ENCODE data around the gene RALGAPA2. TPM values are rescaled to one million over a fixed set of nuclear protein-coding genes. Genes with fewer than 3 reads are reported as not detected.

RALGAPA2 gene
- total RNA-seq, 1 donor from 2014 or later = 15.7 TPM

DNA sequence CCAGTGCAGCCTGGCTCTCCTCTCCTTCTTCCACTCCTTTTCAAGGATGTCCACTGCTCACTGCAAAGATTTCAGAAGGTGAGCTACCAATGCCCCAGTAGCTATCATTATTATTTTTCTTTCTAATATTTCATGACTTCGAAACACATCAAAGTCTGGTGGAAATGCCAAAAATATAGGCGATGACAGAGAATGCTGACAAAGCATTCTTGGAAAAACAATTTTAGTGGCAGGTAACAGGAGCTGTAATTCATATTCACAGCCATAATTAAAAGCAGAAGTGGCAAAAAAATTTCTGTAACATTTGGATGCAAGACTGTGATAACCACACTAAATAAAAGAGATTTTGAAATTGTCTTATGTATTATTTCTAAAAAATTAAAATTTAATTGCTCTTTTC is 133.6 kb downstream of the RALGAPA2 start:
- H3K9me3 ChIP-seq (ENCODE audit: control insufficient read depth in 3 of 3, low read length in 3 of 3) = no peaks in the 10 kb centered on the region
- no peak overlapping the region for H3K9ac ChIP-seq (ENCODE audit: low read depth in 1 of 3, low read length in 3 of 3)
- no peak overlapping the region for H3K4me3 ChIP-seq (ENCODE audit: low read length in 3 of 3)
- H3K36me3 ChIP-seq (ENCODE audit: control insufficient read depth in 3 of 3, insufficient read depth in 3 of 3, low read length in 3 of 3) = peaks cover 37 to 64% (median 57%) of the 10 kb centered on the region in 3 donors
- no peak overlapping the region for H3K27ac ChIP-seq (ENCODE audit: low read depth, low read length)
- H3K27me3 ChIP-seq (ENCODE audit: control insufficient read depth in 3 of 3, insufficient read depth in 3 of 3, low read length in 3 of 3) = no peaks in the 10 kb centered on the region
- no peaks in the 10 kb centered on the region for H3K4me1 ChIP-seq (ENCODE audit: control insufficient read depth in 3 of 3, insufficient read depth in 3 of 3, low read length in 3 of 3)

DNA sequence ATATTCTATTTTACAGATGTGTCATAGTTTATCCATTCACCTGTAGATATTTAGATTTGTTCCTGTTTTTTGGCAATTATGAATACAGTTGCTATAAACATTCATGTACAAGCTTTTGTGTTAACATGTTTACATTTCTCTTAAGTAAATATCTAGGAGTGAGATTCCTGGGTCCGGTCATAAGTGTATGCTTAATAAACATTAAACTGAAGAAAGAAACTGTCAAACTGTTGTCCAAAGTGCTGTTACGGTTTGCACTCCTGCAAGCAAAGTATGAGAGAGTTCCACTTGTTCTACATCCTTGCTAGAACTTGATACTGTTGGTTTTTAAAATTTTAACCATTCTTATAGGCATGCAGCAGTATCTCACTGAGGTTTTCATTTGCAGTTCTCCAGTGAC is 138.6 kb downstream of the RALGAPA2 start:
- no peak overlapping the region for H3K4me3 ChIP-seq (ENCODE audit: low read length in 3 of 3)
- H3K27ac ChIP-seq (ENCODE audit: low read depth, low read length) = no peak overlapping the region
- no peaks in the 10 kb centered on the region for H3K4me1 ChIP-seq (ENCODE audit: control insufficient read depth in 3 of 3, insufficient read depth in 3 of 3, low read length in 3 of 3)
- H3K27me3 ChIP-seq (ENCODE audit: control insufficient read depth in 3 of 3, insufficient read depth in 3 of 3, low read length in 3 of 3) = no peaks in the 10 kb centered on the region
- H3K9ac ChIP-seq (ENCODE audit: low read depth in 1 of 3, low read length in 3 of 3) = no peak overlapping the region
- no peaks in the 10 kb centered on the region for H3K9me3 ChIP-seq (ENCODE audit: control insufficient read depth in 3 of 3, low read length in 3 of 3)
- peaks cover 21 to 53% (median 49%) of the 10 kb centered on the region in 3 donors for H3K36me3 ChIP-seq (ENCODE audit: control insufficient read depth in 3 of 3, insufficient read depth in 3 of 3, low read length in 3 of 3)

DNA sequence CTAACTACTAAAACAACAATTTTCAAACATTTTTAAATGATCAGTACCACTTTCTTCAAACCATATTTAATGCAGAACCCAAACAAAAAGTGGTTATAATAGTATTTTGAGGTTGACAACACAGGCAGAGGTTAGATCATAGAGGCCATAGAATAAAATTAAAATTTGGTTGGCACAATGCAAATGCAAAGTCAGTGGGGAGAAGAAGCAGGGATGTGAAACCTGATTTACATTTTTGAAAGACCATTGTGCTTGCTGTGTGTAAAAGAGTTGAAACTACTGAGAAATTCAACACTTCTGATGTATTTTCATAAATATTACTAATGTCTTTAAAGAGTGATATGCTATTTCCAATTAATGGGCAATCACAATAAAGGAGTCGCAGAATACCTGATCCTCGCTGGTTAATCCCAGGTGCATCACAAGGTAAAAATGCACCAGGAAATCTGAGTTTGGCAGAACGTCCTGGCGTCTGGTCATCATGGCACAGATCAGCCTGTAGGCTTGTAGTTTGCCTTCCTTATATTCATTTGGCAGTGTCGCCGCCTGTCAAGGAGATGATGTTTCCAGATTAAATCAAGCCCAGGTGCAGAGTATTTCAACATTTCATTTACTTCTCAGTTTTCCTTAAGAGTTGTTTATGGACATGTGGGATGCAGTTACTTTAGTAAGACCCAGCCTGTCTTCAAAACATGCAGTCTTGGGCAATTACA is 141.2 kb downstream of the RALGAPA2 start:
- Histone ChIP-seq H3K27ac (ENCODE audit: low read depth, low read length) (no peak overlapping the region), H3K4me3 (ENCODE audit: low read length in 3 of 3) (no peak overlapping the region), H3K27me3 (ENCODE audit: control insufficient read depth in 3 of 3, insufficient read depth in 3 of 3, low read length in 3 of 3) (no peaks in the 10 kb centered on the region), H3K9ac (ENCODE audit: low read depth in 1 of 3, low read length in 3 of 3) (no peak overlapping the region), H3K4me1 (ENCODE audit: control insufficient read depth in 3 of 3, insufficient read depth in 3 of 3, low read length in 3 of 3) (no peaks in the 10 kb centered on the region), H3K9me3 (ENCODE audit: control insufficient read depth in 3 of 3, low read length in 3 of 3) (no peaks in the 10 kb centered on the region), H3K36me3 (ENCODE audit: control insufficient read depth in 3 of 3, insufficient read depth in 3 of 3, low read length in 3 of 3) (peaks cover 13 to 45% (median 44%) of the 10 kb centered on the region in 3 donors)

DNA sequence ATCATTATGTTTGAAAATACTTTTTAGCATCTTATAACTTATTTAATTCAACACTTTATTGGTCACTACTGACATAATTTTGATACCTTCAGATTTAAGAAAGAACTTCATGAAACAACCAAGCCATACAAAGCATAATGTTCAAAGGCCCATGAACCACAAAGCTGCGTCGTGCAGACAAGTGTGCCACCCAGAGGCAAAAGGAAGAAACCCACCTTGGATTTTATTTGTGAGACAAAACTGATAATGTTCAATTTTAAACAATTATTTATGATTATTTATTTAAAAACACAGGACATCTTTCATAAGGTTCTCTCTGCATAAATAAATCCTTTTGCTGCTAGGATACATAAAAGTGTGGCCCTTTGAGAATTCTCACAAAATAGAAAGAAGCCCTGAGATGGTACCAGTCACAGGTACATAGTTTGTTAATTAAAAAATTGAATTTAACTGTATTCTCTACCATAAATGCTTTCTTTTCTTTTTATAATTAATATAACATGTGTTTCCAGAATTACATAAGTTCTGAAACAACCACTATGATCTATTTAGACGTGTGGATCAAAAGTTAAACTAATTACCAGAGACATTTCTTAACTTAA is 143.7 kb downstream of the RALGAPA2 start:
- H3K9ac ChIP-seq (ENCODE audit: low read depth in 1 of 3, low read length in 3 of 3) = no peak overlapping the region
- no peaks in the 10 kb centered on the region for H3K4me1 ChIP-seq (ENCODE audit: control insufficient read depth in 3 of 3, insufficient read depth in 3 of 3, low read length in 3 of 3)
- H3K27ac ChIP-seq (ENCODE audit: low read depth, low read length) = no peak overlapping the region
- no peak overlapping the region for H3K4me3 ChIP-seq (ENCODE audit: low read length in 3 of 3)
- H3K9me3 ChIP-seq (ENCODE audit: control insufficient read depth in 3 of 3, low read length in 3 of 3) = no peaks in the 10 kb centered on the region
- no peaks in the 10 kb centered on the region for H3K27me3 ChIP-seq (ENCODE audit: control insufficient read depth in 3 of 3, insufficient read depth in 3 of 3, low read length in 3 of 3)
- peaks cover 14 to 44% (median 41%) of the 10 kb centered on the region in 3 donors for H3K36me3 ChIP-seq (ENCODE audit: control insufficient read depth in 3 of 3, insufficient read depth in 3 of 3, low read length in 3 of 3)

DNA sequence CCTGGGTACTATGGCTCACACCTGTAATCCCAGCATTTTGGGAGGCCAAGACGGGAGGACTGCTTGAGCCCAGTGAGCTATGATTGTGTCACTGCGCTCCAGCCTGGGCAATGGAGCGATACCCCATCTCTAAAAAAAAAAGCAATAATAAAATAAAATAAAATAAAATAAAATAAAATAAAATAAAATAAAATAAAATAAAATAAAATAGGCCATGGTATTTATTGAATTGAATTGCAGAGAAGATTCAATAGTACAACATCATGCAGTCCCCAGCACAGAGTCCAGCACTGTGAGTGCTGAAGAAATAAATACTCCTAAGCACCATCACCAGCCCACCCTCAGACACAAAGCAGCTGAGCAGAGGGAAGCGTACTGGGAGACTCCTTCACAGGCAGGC is 144.7 kb downstream of the RALGAPA2 start:
- no peaks in the 10 kb centered on the region for H3K9me3 ChIP-seq (ENCODE audit: control insufficient read depth in 3 of 3, low read length in 3 of 3)
- no peaks in the 10 kb centered on the region for H3K4me1 ChIP-seq (ENCODE audit: control insufficient read depth in 3 of 3, insufficient read depth in 3 of 3, low read length in 3 of 3)
- no peak overlapping the region for H3K9ac ChIP-seq (ENCODE audit: low read depth in 1 of 3, low read length in 3 of 3)
- H3K4me3 ChIP-seq (ENCODE audit: low read length in 3 of 3) = no peak overlapping the region
- no peaks in the 10 kb centered on the region for H3K27me3 ChIP-seq (ENCODE audit: control insufficient read depth in 3 of 3, insufficient read depth in 3 of 3, low read length in 3 of 3)
- H3K27ac ChIP-seq (ENCODE audit: low read depth, low read length) = no peak overlapping the region
- peaks cover 9 to 36% (median 31%) of the 10 kb centered on the region in 3 donors for H3K36me3 ChIP-seq (ENCODE audit: control insufficient read depth in 3 of 3, insufficient read depth in 3 of 3, low read length in 3 of 3)

DNA sequence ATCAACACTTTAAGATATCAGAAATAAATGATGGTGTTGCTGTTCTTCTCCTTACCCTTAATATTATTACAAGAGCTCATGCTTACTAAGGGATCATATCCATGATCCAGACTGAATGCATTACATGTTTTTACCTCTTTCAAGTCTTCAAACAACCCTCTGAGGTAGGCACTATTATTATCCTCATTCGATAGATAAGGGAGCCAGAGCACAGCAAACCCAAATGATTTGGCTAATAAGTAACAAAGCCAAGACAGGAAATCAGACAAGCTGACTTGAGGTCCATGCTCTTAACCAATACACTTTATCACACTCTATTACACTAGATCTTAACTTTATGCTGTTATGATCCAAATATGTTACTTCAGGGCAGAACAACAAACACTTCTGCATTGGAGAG is 145.9 kb downstream of the RALGAPA2 start:
- Histone ChIP-seq H3K9ac (ENCODE audit: low read depth in 1 of 3, low read length in 3 of 3) (no peak overlapping the region), H3K4me3 (ENCODE audit: low read length in 3 of 3) (no peak overlapping the region), H3K4me1 (ENCODE audit: control insufficient read depth in 3 of 3, insufficient read depth in 3 of 3, low read length in 3 of 3) (no peaks in the 10 kb centered on the region), H3K27ac (ENCODE audit: low read depth, low read length) (no peak overlapping the region), H3K9me3 (ENCODE audit: control insufficient read depth in 3 of 3, low read length in 3 of 3) (no peaks in the 10 kb centered on the region), H3K27me3 (ENCODE audit: control insufficient read depth in 3 of 3, insufficient read depth in 3 of 3, low read length in 3 of 3) (no peaks in the 10 kb centered on the region), H3K36me3 (ENCODE audit: control insufficient read depth in 3 of 3, insufficient read depth in 3 of 3, low read length in 3 of 3) (peaks cover 9 to 30% (median 28%) of the 10 kb centered on the region in 3 donors)

DNA sequence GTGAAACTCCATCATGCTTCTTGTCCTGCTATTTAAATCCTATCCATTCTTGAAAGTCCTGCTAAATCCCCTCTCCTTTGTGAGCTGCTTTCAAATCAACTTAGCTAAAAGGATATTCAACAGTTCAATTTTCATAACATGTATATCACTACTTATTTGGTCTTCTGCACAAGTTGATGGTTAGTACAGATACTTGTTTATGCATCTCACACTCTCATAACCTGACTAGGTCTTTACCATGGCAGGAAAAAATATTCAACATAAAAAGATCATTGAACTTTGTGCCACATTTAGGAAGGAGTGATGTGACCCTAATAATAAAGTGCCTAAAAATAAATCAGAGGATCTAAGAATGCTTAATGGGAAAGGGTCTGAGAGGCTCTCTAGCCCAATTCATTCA is 148.2 kb downstream of the RALGAPA2 start:
- peaks cover 12 to 24% (median 17%) of the 10 kb centered on the region in 3 donors for H3K36me3 ChIP-seq (ENCODE audit: control insufficient read depth in 3 of 3, insufficient read depth in 3 of 3, low read length in 3 of 3)

DNA sequence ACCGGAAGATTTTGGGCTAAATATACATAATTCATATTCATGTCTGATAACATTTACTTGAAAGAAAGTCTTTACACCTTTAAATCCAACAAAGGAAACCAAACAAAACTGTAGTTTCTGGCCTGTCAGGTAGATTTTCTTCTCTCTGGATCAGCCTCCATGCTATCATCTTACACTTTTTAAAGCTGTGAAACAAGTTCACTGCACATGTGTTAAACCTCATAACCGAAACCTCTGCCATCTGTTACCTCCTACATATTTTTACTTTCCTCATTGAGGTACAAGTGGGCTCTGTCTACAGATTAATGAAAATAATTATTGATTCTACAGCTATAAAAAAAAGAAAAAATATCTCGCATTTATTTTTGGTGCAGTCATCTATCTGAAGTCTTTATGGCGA is 149.9 kb downstream of the RALGAPA2 start:
- Histone ChIP-seq H3K4me1 (ENCODE audit: control insufficient read depth in 3 of 3, insufficient read depth in 3 of 3, low read length in 3 of 3) (no peaks in the 10 kb centered on the region), H3K9me3 (ENCODE audit: control insufficient read depth in 3 of 3, low read length in 3 of 3) (no peaks in the 10 kb centered on the region), H3K27ac (ENCODE audit: low read depth, low read length) (no peak overlapping the region), H3K36me3 (ENCODE audit: control insufficient read depth in 3 of 3, insufficient read depth in 3 of 3, low read length in 3 of 3) (peaks cover 12 to 27% (median 17%) of the 10 kb centered on the region in 3 donors), H3K9ac (ENCODE audit: low read depth in 1 of 3, low read length in 3 of 3) (no peak overlapping the region), H3K27me3 (ENCODE audit: control insufficient read depth in 3 of 3, insufficient read depth in 3 of 3, low read length in 3 of 3) (no peaks in the 10 kb centered on the region), H3K4me3 (ENCODE audit: low read length in 3 of 3) (no peak overlapping the region)

More for the DNA sequence above, 148.2 kb downstream of the RALGAPA2 start:
- no peak overlapping the region for H3K4me3 ChIP-seq (ENCODE audit: low read length in 3 of 3)
- H3K9me3 ChIP-seq (ENCODE audit: control insufficient read depth in 3 of 3, low read length in 3 of 3) = no peaks in the 10 kb centered on the region
- H3K4me1 ChIP-seq (ENCODE audit: control insufficient read depth in 3 of 3, insufficient read depth in 3 of 3, low read length in 3 of 3) = no peaks in the 10 kb centered on the region
- no peaks in the 10 kb centered on the region for H3K27me3 ChIP-seq (ENCODE audit: control insufficient read depth in 3 of 3, insufficient read depth in 3 of 3, low read length in 3 of 3)
- no peak overlapping the region for H3K27ac ChIP-seq (ENCODE audit: low read depth, low read length)
- no peak overlapping the region for H3K9ac ChIP-seq (ENCODE audit: low read depth in 1 of 3, low read length in 3 of 3)

DNA sequence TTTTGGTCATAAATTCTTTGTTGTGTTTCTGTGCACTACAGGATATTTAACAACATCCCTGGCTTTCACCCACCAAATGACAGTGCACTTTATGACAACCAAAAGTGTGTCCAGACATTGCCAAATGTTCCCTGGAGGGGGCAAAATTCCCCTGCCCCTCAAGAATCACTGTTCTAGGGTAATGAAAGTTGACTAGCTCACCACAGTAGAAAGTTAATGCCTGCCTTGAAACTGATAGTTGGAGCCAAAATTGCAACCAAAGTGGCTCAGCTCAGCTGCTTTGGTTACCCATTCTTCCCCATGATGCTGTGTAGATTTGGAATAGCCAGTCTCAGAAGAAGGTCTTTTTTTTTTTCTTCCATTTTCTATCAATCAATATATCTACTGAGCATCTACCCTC is 150.6 kb downstream of the RALGAPA2 start:
- no peaks in the 10 kb centered on the region for H3K9me3 ChIP-seq (ENCODE audit: control insufficient read depth in 3 of 3, low read length in 3 of 3)
- no peaks in the 10 kb centered on the region for H3K4me1 ChIP-seq (ENCODE audit: control insufficient read depth in 3 of 3, insufficient read depth in 3 of 3, low read length in 3 of 3)
- H3K27me3 ChIP-seq (ENCODE audit: control insufficient read depth in 3 of 3, insufficient read depth in 3 of 3, low read length in 3 of 3) = no peaks in the 10 kb centered on the region
- H3K9ac ChIP-seq (ENCODE audit: low read depth in 1 of 3, low read length in 3 of 3) = no peak overlapping the region
- H3K36me3 ChIP-seq (ENCODE audit: control insufficient read depth in 3 of 3, insufficient read depth in 3 of 3, low read length in 3 of 3) = peaks cover 12 to 27% (median 17%) of the 10 kb centered on the region in 3 donors
- H3K27ac ChIP-seq (ENCODE audit: low read depth, low read length) = no peak overlapping the region
- no peak overlapping the region for H3K4me3 ChIP-seq (ENCODE audit: low read length in 3 of 3)

DNA sequence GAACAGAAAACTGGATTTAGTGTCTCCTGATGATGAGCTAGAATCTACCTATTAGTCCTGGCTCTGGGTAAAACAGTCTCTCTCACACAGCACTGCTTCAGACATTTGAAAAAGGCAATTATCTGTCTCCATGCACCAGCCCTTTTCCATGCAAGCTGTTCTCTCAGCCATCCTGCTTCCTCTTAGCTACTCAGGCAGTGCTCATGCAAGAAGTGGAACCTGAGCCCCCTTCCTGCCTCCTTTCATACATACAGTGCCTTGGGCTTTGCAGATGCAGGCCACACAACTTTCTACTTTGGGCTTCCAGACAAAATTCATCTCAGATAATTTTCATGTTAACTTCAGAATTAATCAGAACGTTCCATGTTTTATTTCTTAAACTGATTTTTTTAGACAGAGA is 151.3 kb downstream of the RALGAPA2 start:
- peaks cover 11 to 30% (median 15%) of the 10 kb centered on the region in 3 donors for H3K36me3 ChIP-seq (ENCODE audit: control insufficient read depth in 3 of 3, insufficient read depth in 3 of 3, low read length in 3 of 3)

More for the DNA sequence above, 151.3 kb downstream of the RALGAPA2 start:
- H3K9me3 ChIP-seq (ENCODE audit: control insufficient read depth in 3 of 3, low read length in 3 of 3) = no peaks in the 10 kb centered on the region
- no peak overlapping the region for H3K9ac ChIP-seq (ENCODE audit: low read depth in 1 of 3, low read length in 3 of 3)
- H3K27ac ChIP-seq (ENCODE audit: low read depth, low read length) = no peak overlapping the region
- H3K4me1 ChIP-seq (ENCODE audit: control insufficient read depth in 3 of 3, insufficient read depth in 3 of 3, low read length in 3 of 3) = no peaks in the 10 kb centered on the region
- H3K27me3 ChIP-seq (ENCODE audit: control insufficient read depth in 3 of 3, insufficient read depth in 3 of 3, low read length in 3 of 3) = no peaks in the 10 kb centered on the region
- no peak overlapping the region for H3K4me3 ChIP-seq (ENCODE audit: low read length in 3 of 3)

All from skeletal muscle tissue (tissue), 4 donors.